ENCODE measurements around the gene KIAA0232.
"Not testable (repeated sequence)": the region's sequence is repeated elsewhere in the genome, so short reads cannot be mapped to it uniquely, and the experiment has no call there.

The KIAA0232 gene

DNA sequence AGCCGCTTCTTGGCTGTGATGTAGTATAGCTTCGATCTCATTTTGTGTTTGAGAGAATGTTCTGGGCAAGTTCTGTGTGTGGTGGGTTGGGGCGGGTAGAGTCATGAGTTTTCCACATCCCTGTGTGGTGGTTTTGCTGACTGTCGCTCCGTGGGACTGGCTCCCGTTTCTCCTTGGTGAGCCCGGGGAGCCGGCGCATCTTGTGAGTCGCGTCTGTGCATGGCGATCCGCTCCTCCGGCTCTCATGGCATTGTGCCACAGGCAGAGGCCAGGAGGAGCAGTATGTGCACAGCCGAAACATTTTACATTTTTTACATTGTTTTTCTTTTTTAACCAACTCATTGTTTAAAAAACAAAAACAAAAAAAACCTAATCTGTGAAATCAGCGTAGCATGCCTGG lies 99.4 kb downstream of the KIAA0232 start:
- DNase-seq (ENCODE audit: low read depth): no peak

DNA sequence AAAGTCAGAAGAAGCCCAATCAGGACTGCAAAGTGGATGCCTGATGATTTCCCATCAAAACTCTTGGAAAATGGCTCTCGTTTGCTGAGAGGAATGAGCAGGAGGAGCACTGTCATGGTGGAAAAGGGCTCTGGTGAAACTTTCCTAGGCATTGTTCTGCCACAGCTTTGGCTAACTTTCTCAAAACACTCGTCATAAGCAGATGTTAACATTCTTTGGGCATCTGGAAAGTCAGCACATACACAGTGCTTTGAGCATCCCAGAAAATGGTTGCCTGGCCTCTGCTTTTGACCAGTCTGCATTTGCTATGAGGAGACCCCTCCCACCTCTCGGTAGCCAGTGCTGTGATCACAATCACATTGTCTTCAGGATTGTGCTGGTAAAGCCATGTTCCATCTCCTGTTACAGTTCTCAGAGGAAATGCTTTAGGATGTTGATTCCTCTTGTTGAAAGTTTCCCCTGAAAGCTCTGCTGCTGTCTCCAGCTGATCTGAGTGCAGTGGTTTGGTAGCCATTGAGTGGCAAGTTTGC lies 101.9 kb downstream of the KIAA0232 start:
- no peak for DNase-seq (ENCODE audit: low read depth)

DNA sequence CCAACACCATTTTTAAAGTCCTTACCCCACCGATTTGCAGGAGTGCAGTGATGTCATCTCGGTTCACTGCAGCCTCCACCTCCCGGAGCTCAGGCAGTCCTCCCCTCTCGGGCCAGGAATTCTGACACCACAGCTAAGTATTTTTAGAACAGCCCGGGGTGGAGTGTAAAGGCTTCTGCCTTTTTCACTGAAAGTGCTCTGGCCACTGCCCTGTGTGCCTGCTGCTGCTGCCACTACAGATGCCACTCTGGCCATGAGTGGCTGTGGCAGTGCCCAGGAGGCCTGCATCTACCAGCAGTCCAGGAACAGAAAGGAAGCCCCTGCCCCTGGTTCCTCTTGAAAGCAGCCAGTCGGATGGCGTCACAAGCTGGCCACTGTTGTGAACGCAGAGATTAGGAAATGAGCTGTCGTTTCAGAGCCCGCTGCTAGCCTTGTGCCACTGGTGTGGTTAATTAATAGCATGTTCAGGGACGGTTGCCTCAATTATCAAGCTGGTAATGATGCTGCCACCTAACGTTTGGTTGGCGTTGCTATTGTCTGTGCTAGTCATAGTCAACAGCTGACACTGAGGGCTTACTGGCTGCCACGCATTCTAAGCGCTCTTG lies 103.5 kb downstream of the KIAA0232 start:
- DNase-seq (ENCODE audit: low read depth): no peak

- DNase-seq (ENCODE audit: low read depth): no peak
These were observed 104.4 kb downstream of the KIAA0232 start for GRCh38 chr4:6886886-6887285.

DNA sequence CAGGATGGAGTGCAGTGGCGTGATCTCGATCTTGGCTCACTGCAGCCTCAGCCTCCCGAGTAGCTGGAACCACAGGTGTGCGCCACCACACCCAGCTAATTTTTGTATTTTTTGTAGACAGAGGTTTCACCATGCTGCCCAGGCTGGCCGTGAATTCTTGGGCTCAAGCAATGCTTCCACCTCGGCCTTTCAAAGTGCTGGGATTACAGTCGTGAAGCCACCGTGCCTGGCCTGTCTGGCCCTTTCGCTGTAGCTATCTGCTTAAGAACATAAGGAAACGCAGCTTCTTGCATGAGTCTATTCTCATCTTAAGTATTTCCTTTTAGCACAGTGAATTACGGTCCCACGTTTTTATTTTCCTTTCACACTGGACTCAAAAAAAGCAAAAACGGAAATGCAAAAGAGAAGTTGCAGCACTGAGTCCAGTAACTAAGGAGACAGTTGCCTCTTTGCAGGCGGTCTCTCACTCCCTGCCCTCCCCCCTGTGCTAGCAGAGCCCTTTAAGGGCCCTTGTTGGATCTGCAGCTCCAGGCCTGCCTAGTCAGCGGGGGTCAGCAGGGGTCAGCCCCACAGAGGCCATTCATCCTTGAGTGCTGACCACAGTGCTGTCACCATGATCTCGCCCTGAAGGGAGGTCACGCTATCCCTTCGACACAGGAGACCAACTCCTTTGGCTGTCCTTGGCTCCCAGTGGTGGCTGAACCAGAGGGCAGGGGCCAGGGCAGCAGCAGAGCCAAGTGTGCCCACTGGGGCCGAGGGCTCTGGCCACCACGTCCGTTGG lies 105.3 kb downstream of the KIAA0232 start:
- DNase-seq (ENCODE audit: low read depth): no peak

DNA sequence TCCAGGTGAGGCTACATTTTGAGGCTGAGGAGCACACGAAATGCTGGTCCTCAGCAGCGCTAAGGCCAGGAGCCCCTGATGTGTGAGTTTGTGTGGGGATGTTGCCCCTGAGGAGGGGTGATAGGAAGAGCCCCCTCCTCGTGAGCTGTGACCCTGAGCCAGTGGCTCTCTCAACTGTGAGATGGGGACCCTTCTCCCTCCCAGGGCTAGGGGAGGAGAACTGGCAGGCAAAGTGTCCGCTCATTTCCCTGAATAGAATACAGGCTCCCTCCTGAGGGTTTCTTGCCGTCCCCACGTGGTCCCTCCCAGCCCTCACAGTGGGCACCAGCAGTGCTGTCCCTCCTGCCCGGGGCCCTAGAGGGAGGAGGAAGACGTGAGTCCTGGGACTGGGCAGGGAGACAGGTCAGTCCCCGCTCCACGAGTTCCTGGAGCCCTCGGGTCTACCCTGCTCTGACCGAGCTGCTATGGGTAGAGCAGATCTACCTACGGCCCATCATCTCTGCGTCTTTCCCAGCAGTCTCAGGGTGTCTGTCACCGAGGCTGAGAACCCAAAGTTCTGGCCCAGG lies 106.1 kb downstream of the KIAA0232 start:
- DNase-seq (ENCODE audit: low read depth): no peak

DNA sequence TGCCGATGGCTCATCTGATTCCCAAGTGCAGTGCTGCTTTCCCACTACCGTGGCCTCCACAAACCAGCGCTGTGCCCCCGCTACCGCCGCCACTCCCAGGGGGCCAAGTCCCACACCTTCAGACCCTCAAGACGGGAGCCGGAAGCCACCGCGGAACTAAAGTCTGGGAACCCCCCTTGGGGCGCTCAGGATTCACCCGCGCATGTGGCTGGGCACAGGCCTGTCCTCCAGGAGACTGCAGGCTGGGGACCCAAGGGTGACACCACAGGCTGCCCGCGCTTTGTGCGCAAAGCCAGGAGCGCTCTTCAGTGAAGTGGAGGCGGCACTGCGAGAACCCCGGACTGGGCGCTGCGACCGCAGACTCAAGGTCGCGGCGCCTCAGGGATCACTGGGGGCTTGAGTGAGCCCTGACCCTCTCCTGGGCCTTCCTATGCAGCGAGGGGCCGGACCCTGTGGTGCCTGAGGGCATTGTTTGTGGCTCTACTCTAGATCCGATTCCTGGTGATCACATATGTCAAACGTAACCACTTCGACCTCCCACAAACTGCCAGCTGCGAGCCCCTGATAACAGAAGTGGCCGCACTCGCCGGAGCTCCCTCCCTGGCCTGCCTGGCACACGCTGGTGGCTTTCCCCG lies 106.7 kb downstream of the KIAA0232 start:
- DNase-seq (ENCODE audit: low read depth): no peak

DNA sequence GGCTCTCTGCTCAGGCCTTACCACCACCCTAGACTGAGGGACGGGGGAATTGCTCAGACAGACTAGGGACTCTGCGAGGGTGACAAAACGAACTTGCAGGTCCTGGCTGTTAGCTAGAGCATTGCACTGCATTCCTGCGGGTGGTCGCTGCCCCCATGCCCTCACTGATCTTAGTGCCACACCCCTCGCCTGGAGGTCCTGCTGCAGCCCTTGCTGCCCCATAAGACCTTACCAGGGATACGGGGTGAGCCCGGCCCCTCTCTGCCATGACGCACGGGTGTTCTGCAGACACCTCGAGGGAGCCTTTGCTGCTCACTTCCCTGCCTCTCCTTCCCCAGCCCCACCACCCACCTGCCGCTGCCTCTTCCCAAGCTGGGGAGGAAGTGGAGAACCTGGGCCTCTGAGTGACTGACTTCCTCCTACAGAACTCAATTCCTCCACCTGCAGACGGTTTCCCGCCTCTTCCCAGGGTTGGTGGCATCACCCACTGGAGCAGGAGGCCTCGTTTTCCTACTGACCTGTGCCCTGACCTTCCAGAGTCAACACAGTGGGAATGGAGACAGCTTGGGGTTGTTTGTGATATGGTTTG lies 107.3 kb downstream of the KIAA0232 start:
- no peak for DNase-seq (ENCODE audit: low read depth)

GRCh38 chr4:6890358-6890757 lies 107.8 kb downstream of the KIAA0232 start:
- no peak for DNase-seq (ENCODE audit: low read depth)

- not testable (repeated sequence) for DNase-seq (ENCODE audit: low read depth)
These were observed 108.4 kb downstream of the KIAA0232 start for GRCh38 chr4:6890971-6891370.

DNA sequence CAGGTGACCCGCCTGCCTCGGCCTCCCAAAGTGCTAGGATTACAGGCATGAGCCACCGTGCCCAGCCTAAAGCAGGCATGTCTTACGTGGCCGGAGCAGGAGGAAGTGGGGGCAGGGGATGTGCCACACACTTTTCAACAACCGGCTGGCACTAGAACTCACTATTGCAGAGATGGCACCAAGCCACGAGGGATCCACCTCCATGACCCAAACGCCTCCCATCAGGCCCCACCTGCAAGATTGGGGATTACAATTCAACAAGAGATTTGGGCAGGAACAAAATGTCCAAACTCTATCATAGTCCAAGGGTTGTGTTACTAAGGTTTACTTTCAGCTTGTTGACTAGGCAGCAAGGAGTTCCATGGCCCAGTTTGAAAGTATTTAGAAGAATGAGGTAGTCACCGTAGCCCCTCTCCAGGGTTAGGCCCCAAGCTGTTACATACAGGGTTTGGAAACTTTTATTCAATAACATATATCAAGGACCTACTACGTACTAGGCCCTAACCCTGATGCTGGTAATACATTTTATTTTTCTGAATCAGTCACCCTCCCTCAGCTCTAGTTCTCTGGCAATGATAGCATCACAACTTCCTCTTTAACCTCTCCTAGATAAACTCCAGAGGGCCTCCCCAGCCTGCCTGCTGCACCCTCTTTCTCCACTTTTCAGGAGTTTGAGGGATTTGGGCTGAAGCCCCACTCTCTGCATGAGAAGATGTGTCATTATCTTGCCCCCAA lies 109.1 kb downstream of the KIAA0232 start:
- no peak for DNase-seq (ENCODE audit: low read depth)

DNA sequence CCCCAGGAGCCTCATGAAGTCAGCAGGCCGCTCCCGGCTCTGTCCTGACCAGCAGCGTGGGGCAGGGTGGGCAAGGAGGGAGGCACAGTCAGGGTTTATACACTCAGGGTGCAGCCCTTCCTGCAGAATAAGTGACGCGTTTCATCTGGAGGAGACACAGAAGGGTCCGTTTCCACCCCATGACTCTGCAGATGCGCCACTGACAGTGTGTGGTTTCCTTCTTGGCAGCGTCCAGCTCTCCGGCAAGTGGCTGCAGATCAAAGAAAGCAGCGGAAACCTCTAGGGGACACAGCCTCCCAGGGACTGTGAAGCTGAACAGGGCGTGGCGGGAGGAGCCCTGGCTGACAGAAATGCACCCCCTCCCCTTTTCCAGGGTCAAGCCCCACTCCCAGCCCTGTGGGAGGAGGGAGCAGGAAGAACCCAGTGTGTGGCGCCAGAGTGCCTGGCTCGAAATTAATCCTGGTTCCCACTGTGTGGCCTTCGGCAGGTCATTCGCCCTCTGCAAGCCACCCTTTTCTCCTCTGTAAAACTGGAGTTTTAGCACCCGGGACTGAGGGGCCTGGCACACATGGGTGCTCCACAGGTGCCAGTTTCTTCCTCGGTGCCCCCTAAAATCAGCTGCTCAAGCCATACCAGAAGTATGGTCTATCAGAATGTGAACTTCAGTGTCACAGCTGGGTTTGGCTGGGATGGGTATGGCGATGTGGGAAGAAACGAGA lies 109.8 kb downstream of the KIAA0232 start:
- no peak for DNase-seq (ENCODE audit: low read depth)

DNA sequence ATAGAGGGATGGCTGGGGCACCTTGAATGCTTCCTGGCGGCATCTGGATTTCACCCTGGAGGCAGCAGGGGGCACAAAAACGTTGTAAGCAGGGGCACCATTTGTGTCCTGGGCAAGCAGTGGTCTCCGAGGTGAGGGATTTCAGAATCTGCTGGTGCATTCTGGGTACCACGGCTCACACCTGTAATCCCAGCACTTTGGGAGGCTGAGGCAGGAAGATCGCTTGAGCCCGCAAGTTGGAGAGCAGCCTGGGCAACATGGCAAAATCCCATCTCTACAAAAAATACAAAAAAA lies 110.3 kb downstream of the KIAA0232 start:
- no peak for DNase-seq (ENCODE audit: low read depth)

GRCh38 chr4:6893449-6894085 lies 111.0 kb downstream of the KIAA0232 start:
- no peak for DNase-seq (ENCODE audit: low read depth)

DNA sequence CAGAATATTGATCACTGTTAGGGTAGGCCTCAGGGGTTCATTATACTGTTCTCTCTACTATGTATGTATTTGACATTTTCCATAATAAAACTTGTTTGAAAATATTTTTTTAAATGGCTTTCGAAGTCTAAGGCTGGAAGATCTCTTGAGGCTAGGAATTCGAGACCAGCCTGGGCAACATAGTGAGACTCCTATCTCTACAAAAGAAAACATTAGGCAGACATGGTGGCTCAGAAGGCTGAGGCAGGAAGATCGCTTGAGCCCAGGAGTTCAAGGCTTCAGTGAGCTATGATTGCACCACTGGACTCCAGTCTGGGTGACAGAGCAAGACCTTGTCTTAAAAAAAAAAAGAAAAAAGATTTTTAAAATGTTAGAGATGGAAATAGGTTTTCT lies 111.6 kb downstream of the KIAA0232 start:
- DNase-seq (ENCODE audit: low read depth): no peak

DNA sequence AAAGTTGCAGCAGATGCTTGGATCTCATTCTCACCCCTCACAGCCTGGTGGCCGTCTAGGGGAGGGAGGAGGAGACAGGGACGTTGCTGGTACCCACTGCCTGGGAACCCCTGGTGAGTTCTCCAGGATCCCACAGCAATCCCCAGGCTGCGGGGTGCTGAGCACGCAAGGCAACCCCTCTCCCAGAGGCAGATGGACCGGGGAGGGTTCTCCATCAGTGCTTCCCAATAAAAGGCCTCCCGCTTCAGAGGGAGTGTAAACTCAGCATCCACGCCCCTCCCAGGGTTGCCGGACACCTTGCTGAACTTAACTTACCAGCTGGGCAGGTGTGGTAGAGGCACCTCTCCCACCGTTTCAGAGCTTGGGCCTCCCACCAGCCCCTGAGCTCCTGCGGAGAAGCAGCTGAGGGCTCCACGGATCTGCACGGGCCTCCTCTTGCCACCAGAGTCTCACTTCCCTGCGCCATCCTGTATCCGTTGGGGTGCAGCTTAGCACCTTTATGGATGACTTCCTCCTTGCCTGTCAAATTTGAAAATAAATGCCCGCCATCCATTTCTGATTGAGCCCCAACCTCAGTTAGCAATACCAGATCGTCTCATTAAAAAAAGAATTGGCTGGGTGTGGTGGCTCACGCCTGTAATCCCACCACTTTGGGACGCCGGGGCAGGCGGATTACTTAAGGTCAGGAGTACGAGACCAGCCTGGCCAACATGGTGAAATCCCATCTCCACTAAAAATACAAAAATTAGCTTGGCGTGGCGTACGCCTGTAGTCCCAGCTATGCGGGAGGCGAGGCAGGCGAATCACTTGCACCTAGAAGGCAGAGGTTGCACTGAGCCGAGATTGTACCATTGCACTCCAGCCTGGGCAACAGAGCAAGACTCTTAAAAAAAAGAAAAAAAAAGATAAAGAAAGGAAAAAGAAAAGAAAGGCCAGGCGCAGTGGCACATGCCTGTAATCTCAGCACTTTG lies 112.3 kb downstream of the KIAA0232 start:
- DNase-seq (ENCODE audit: low read depth): no peak

GRCh38 chr4:6896035-6896434 lies 113.5 kb downstream of the KIAA0232 start:
- no peak for DNase-seq (ENCODE audit: low read depth)

- no peak for DNase-seq (ENCODE audit: low read depth)
These were observed 116.2 kb downstream of the KIAA0232 start for GRCh38 chr4:6898763-6899162.

GRCh38 chr4:6900181-6900812 lies 117.8 kb downstream of the KIAA0232 start:
- no peak for DNase-seq (ENCODE audit: low read depth)
